ENCODE results near the gene DDOST.

DNA sequence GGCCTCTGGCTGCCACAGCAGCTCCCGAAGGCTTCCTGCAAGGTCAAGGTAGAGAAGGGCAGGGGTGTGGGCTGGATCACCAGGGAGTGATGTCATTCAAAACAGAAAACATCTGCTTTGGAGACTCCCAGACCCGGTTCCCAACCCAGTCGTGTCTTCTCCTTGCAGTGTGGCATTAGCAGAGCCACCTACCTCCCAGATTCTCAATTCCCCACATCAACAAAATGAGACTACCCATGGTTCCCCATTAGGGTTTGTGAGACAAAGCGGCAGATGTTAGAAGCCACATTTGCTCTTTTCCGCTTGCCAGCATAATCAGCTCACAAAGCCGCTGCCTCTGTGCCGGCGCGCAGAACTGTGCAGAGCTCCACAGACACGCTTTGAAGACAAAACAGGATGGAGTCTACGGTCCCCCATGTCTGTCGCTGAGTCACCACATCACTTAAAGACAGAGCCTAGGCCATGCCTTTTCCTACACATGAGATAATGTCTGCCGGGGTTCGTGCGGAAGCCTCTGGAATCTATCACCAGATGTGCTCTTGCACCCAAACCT lies 44.1 kb upstream of the DDOST start:
- TF ChIP-seq, protein P1, sequence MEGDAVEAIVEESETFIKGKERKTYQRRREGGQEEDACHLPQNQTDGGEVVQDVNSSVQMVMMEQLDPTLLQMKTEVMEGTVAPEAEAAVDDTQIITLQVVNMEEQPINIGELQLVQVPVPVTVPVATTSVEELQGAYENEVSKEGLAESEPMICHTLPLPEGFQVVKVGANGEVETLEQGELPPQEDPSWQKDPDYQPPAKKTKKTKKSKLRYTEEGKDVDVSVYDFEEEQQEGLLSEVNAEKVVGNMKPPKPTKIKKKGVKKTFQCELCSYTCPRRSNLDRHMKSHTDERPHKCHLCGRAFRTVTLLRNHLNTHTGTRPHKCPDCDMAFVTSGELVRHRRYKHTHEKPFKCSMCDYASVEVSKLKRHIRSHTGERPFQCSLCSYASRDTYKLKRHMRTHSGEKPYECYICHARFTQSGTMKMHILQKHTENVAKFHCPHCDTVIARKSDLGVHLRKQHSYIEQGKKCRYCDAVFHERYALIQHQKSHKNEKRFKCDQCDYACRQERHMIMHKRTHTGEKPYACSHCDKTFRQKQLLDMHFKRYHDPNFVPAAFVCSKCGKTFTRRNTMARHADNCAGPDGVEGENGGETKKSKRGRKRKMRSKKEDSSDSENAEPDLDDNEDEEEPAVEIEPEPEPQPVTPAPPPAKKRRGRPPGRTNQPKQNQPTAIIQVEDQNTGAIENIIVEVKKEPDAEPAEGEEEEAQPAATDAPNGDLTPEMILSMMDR (IDR thresholded peaks at IDR 0.05): no peak
- no peak for TF ChIP-seq POLR2A (IDR thresholded peaks at IDR 0.05)
